Spinal cord (tissue), 10 donors: Measurements from ENCODE around the gene WFDC12. TPM values are rescaled to one million over a fixed set of nuclear protein-coding genes. Genes with fewer than 3 reads are reported as not detected.
"Not testable (repeated sequence)": the region's sequence is repeated elsewhere in the genome, so short reads cannot be mapped to it uniquely, and the experiment has no call there.

Source experiments
- DNase-seq, 6 donors: peaks; one replicate each; pipeline versions ENCODE4 v3.0.0 to v3.0.0-alpha.2; 2013 to 2015; ENCODE audit warnings: low spot score in 6 of 6, low read depth in 4 of 6
- H3K27ac ChIP-seq: one replicate; pipeline ENCODE4 v1.5.1; 2013; ENCODE audit warnings: low read depth, low read length, control low read depth
- H3K27me3 ChIP-seq: one replicate; pipeline ENCODE4 v1.6.1; 2013; ENCODE audit warnings: low read length; ENCODE audit not compliant: control insufficient read depth, insufficient read depth
- H3K36me3 ChIP-seq: one replicate; pipeline ENCODE4 v1.6.1; 2013; ENCODE audit warnings: low read length; ENCODE audit not compliant: control insufficient read depth, insufficient read depth
- H3K4me1 ChIP-seq: one replicate; pipeline ENCODE4 v1.6.1; 2013; ENCODE audit warnings: low read length; ENCODE audit not compliant: control insufficient read depth, insufficient read depth
- H3K4me3 ChIP-seq: one replicate; pipeline ENCODE4 v1.5.1; 2013; ENCODE audit warnings: low read depth, low read length, control low read depth
- H3K9me3 ChIP-seq: one replicate; pipeline ENCODE4 v1.6.1; 2013; ENCODE audit warnings: low read length; ENCODE audit not compliant: control insufficient read depth, insufficient read depth
- WGBS: methylation state at CpG from one replicate; pipeline ENCODE4 v1.1.5; 2013; ENCODE audit warnings: missing lambda C conversion rate; ENCODE audit not compliant: insufficient coverage; 5-methylcytosine and 5-hydroxymethylcytosine counted together
- polyA plus RNA-seq, 2 donors: library from polyadenylated mRNA; unstranded; fragments of 120-200 nt; gene quantifications; one replicate each; pipeline ENCODE4 v1.2.1, GENCODE V29; 2013; ENCODE audit not compliant: insufficient read length in 2 of 2
- total RNA-seq, 2 donors: library from RNA; depleted of rRNA in 1 of 2; stranded (reverse); fragments of 120-200 nt in 1 of 2; fragments of >200 nt in 1 of 2; gene quantifications; one replicate each; pipeline versions ENCODE4 v1.2.3 to v1.2.4, GENCODE V29; 2013 to 2014
- donor health status: healthy.

Gene WFDC12
- total and polyA plus RNA-seq, 4 donors: not detected

GRCh38 chr20:45152405-45152804 is 28.1 kb upstream of the WFDC12 start:
- Histone ChIP-seq H3K27me3 (peaks cover 4% of the 10 kb centered on the region), H3K9me3 (no peaks in the 10 kb centered on the region)

GRCh38 chr20:45149062-45149461 is 24.8 kb upstream of the WFDC12 start:
- H3K4me3 ChIP-seq: no peak overlapping the region
- no peaks in the 10 kb centered on the region for H3K36me3 ChIP-seq
- WGBS: 100% methylated on average over 1 of the region's 3 CpGs
- H3K27me3 ChIP-seq: peaks cover 4% of the 10 kb centered on the region
- DNase-seq: no peak
- H3K4me1 ChIP-seq: no peaks in the 10 kb centered on the region
- H3K9me3 ChIP-seq: no peaks in the 10 kb centered on the region
- no peak overlapping the region for H3K27ac ChIP-seq

More at GRCh38 chr20:45152405-45152804, 28.1 kb upstream of the WFDC12 start:
- Histone ChIP-seq H3K27ac (no peak overlapping the region), H3K4me1 (no peaks in the 10 kb centered on the region), H3K36me3 (no peaks in the 10 kb centered on the region), H3K4me3 (no peak overlapping the region)
- no peak for DNase-seq
- WGBS: no CpG with 5 or more reads among the region's 2 CpGs

- Histone ChIP-seq H3K9me3 (no peaks in the 10 kb centered on the region), H3K4me3 (no peak overlapping the region), H3K36me3 (no peaks in the 10 kb centered on the region), H3K4me1 (no peaks in the 10 kb centered on the region), H3K27ac (no peak overlapping the region), H3K27me3 (peaks cover 2% of the 10 kb centered on the region)
- 100% methylated on average over 1 of the region's 4 CpGs for WGBS
- no peak for DNase-seq
Measured at GRCh38 chr20:45140836-45141235, 16.6 kb upstream of the WFDC12 start.

- WGBS: 92% methylated on average over 5 of the region's 5 CpGs
- H3K27me3 ChIP-seq, H3K27ac ChIP-seq, H3K4me3 ChIP-seq, DNase-seq, H3K9me3 ChIP-seq, H3K4me1 ChIP-seq, H3K36me3 ChIP-seq: not testable (repeated sequence)
Measured at GRCh38 chr20:45139733-45140375, 15.6 kb upstream of the WFDC12 start.

- no peak for DNase-seq
- no peak overlapping the region for H3K4me3 ChIP-seq
- H3K36me3 ChIP-seq: no peaks in the 10 kb centered on the region
- H3K9me3 ChIP-seq: no peaks in the 10 kb centered on the region
- H3K4me1 ChIP-seq: no peaks in the 10 kb centered on the region
- H3K27me3 ChIP-seq: peaks cover 2% of the 10 kb centered on the region
- 47% methylated on average over 17 of the region's 20 CpGs for WGBS
- H3K27ac ChIP-seq: no peak overlapping the region
Measured at GRCh38 chr20:45138561-45139300, 14.5 kb upstream of the WFDC12 start.

GRCh38 chr20:45136911-45137310 is 12.6 kb upstream of the WFDC12 start:
- no peaks in the 10 kb centered on the region for H3K9me3 ChIP-seq
- H3K4me3 ChIP-seq: no peak overlapping the region
- peaks cover 2% of the 10 kb centered on the region for H3K27me3 ChIP-seq
- no peak overlapping the region for H3K27ac ChIP-seq
- no peaks in the 10 kb centered on the region for H3K4me1 ChIP-seq
- no peaks in the 10 kb centered on the region for H3K36me3 ChIP-seq
- WGBS: 80% methylated on average over 1 of the region's 2 CpGs
- no peak for DNase-seq

GRCh38 chr20:45128099-45128498 is 3.8 kb upstream of the WFDC12 start:
- Histone ChIP-seq H3K27me3 (peaks cover 3% of the 10 kb centered on the region), H3K4me1 (no peaks in the 10 kb centered on the region), H3K36me3 (no peaks in the 10 kb centered on the region), H3K9me3 (no peaks in the 10 kb centered on the region), H3K27ac (no peak overlapping the region), H3K4me3 (no peak overlapping the region)
- WGBS: 63% methylated on average over 2 of the region's 2 CpGs
- DNase-seq: no peak

- Histone ChIP-seq H3K9me3 (no peaks in the 10 kb centered on the region), H3K4me1 (no peaks in the 10 kb centered on the region), H3K27me3 (peaks cover 3% of the 10 kb centered on the region), H3K36me3 (no peaks in the 10 kb centered on the region), H3K4me3 (no peak overlapping the region), H3K27ac (no peak overlapping the region)
- DNase-seq: no peak
- WGBS: no CpG with 5 or more reads among the region's 2 CpGs
Measured at GRCh38 chr20:45121388-45121787, 2.9 kb downstream of the WFDC12 start.

- peaks cover 3% of the 10 kb centered on the region for H3K27me3 ChIP-seq
- WGBS: 80% methylated on average over 1 of the region's 2 CpGs
- no peak overlapping the region for H3K4me3 ChIP-seq
- H3K4me1 ChIP-seq: no peaks in the 10 kb centered on the region
- H3K9me3 ChIP-seq: no peaks in the 10 kb centered on the region
- H3K36me3 ChIP-seq: no peaks in the 10 kb centered on the region
- no peak overlapping the region for H3K27ac ChIP-seq
- no peak for DNase-seq
Measured at GRCh38 chr20:45119556-45120266, 4.6 kb downstream of the WFDC12 start.
